NCI-H524 treated with DMSO at 0.1 percent for 48 hours (cell line): ENCODE results near the gene FGD2.

ENCODE experiments used
- DNase-seq: peaks from one replicate; lab custom pipeline; 2025; lab: John Stamatoyannopoulos, UW

FGD2 gene

GRCh38 chr6:37005061-37005810 lies at the start of gene FGD2:
FGD2 (plus strand) TSS chr6:37005655; CDS start chr6:37005818, 163 bp downstream.
- DNase-seq, result no peak

- no peak for DNase-seq
These were observed 49.6 kb upstream of the FGD2 start for GRCh38 chr6:36955671-36956445.

- no peak for DNase-seq
These were observed 49.0 kb upstream of the FGD2 start for GRCh38 chr6:36956446-36956820.

GRCh38 chr6:36957773-36958271 lies 47.6 kb upstream of the FGD2 start:
- DNase-seq, result no peak

- no peak for DNase-seq
These were observed 46.5 kb upstream of the FGD2 start for GRCh38 chr6:36958775-36959554.

GRCh38 chr6:36959555-36960250 lies 45.8 kb upstream of the FGD2 start:
- DNase-seq, result no peak

- DNase-seq, result no peak
These were observed 43.7 kb upstream of the FGD2 start for GRCh38 chr6:36961441-36962435.

GRCh38 chr6:36962874-36963273 lies 42.6 kb upstream of the FGD2 start:
- DNase-seq, result no peak

GRCh38 chr6:36963451-36964290 lies 41.8 kb upstream of the FGD2 start:
- DNase-seq, result no peak

GRCh38 chr6:36964349-36964748 lies 41.1 kb upstream of the FGD2 start:
- no peak for DNase-seq

- no peak for DNase-seq
These were observed 40.5 kb upstream of the FGD2 start for GRCh38 chr6:36964908-36965307.

GRCh38 chr6:36967301-36967700 lies 38.2 kb upstream of the FGD2 start:
- no peak for DNase-seq

- DNase-seq, result no peak
These were observed 37.7 kb upstream of the FGD2 start for GRCh38 chr6:36967757-36968156.

GRCh38 chr6:36968266-36968977 lies 37.0 kb upstream of the FGD2 start:
- DNase-seq, result no peak

GRCh38 chr6:36969240-36969691 lies 36.2 kb upstream of the FGD2 start:
- DNase-seq, result no peak

- DNase-seq, result no peak
These were observed 35.2 kb upstream of the FGD2 start for GRCh38 chr6:36969988-36970891.

GRCh38 chr6:36970892-36971842 lies 34.3 kb upstream of the FGD2 start:
- peak; percentile 79 for DNase-seq
